WTC11 (cell line): ENCODE measurements around the gene SLC6A18.

Source experiments
- ATF3 ChIP-seq: sonication (generic); formaldehyde crosslinking; conservative IDR thresholded peaks from 2 replicates; pipeline ENCODE4 v1.8.1; 2022; ENCODE audit warnings: mild to moderate bottlenecking, missing genetic modification reagents
- ERG ChIP-seq: fragments of 250-450 bp; sonication (Bioruptor Pico); IDR thresholded peaks from 2 replicates; pipeline ENCODE4 v1.8.0; 2021; ENCODE audit warnings: mild to moderate bottlenecking
- ETV6 ChIP-seq: sonication (generic); formaldehyde crosslinking; IDR thresholded peaks from 2 replicates; pipeline ENCODE4 v1.8.1; 2022; ENCODE audit warnings: mild to moderate bottlenecking, missing genetic modification reagents
- FOXK1 ChIP-seq: sonication (generic); formaldehyde crosslinking; IDR thresholded peaks from 2 replicates; pipeline ENCODE4 v1.8.0; 2022; ENCODE audit warnings: mild to moderate bottlenecking, moderate library complexity, missing genetic modification reagents
- JUN ChIP-seq: sonication (generic); formaldehyde crosslinking; IDR thresholded peaks from 2 replicates; pipeline ENCODE4 v1.8.0; 2023; ENCODE audit warnings: mild to moderate bottlenecking, missing genetic modification reagents
- MYBL2 ChIP-seq: sonication (generic); formaldehyde crosslinking; IDR thresholded peaks from 2 replicates; pipeline ENCODE4 v1.8.1; 2023; ENCODE audit warnings: mild to moderate bottlenecking, moderate library complexity, missing genetic modification reagents
- NFE2L1 ChIP-seq: sonication (generic); formaldehyde crosslinking; IDR thresholded peaks from 2 replicates; pipeline ENCODE4 v1.8.1; 2023; ENCODE audit warnings: missing genetic modification reagents
- SMAD4 ChIP-seq: sonication (generic); formaldehyde crosslinking; IDR thresholded peaks from 2 replicates; pipeline ENCODE4 v1.8.0; 2022; ENCODE audit warnings: mild to moderate bottlenecking, missing genetic modification reagents
- ZNF121 ChIP-seq: sonication (generic); formaldehyde crosslinking; IDR thresholded peaks from 2 replicates; pipeline ENCODE4 v1.8.0; 2023; ENCODE audit warnings: missing genetic modification reagents
- ZNF232 ChIP-seq: sonication (generic); formaldehyde crosslinking; IDR thresholded peaks from 2 replicates; pipeline ENCODE4 v1.8.0; 2022; ENCODE audit warnings: mild to moderate bottlenecking, missing genetic modification reagents
- TF ChIP-seq, protein P1 (sequence below): sonication (generic); formaldehyde crosslinking; IDR thresholded peaks from 2 replicates; pipeline ENCODE4 v1.8.1; 2022; ENCODE audit warnings: low read depth, missing genetic modification reagents, borderline replicate concordance
- TF ChIP-seq, protein P2 (sequence below): sonication (generic); formaldehyde crosslinking; IDR thresholded peaks from 2 replicates; pipeline ENCODE4 v1.8.1; 2022; ENCODE audit warnings: low read depth, mild to moderate bottlenecking, moderate library complexity, missing genetic modification reagents, borderline replicate concordance
- TF ChIP-seq, protein P3 (sequence below): fragments of 200-600 bp; IDR thresholded peaks from 2 replicates; pipeline ENCODE4 v1.8.0; 2022; ENCODE audit warnings: antibody characterized with exemption
- TF ChIP-seq, protein P4 (sequence below): sonication (generic); formaldehyde crosslinking; IDR thresholded peaks from 2 replicates; pipeline ENCODE4 v1.8.0; 2022; ENCODE audit warnings: mild to moderate bottlenecking, missing genetic modification reagents

DNA sequence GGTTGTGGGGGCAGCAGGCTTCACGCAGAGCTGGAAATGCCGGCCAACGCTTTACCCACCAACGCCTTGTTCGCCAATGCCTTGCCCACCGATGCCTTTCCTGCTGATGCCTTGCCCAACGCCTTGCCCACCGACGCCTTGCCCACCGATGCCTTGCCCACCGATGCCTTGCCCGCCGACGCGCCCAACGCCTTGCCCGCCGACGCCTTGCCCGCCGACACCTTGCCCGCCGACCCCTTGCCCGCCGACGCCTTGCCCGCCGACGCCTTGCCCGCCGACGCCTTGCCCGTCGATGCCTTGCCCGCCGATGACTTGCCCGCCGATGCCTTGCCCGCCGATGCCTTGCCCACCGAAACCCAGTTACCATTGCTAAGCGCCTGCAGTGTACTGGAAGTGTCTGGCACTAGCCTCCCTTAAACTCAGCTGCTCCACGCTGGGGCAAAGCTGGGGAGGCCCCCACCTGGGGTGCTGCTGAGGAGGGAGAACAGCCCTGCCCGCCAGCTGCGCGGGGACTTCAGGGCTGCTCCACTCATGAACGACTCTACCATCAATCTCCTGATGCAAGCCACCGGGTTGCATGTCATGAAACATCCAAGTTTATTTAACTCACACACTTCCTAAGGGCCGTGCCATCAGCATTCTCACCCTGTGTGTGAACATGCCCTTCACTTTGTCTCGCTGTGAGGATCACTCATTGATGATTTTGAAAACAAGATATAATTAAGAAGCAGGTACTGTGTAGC lies 1.8 kb downstream of the SLC6A18 start:
- TF ChIP-seq, protein P1, sequence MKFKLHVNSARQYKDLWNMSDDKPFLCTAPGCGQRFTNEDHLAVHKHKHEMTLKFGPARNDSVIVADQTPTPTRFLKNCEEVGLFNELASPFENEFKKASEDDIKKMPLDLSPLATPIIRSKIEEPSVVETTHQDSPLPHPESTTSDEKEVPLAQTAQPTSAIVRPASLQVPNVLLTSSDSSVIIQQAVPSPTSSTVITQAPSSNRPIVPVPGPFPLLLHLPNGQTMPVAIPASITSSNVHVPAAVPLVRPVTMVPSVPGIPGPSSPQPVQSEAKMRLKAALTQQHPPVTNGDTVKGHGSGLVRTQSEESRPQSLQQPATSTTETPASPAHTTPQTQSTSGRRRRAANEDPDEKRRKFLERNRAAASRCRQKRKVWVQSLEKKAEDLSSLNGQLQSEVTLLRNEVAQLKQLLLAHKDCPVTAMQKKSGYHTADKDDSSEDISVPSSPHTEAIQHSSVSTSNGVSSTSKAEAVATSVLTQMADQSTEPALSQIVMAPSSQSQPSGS = no peak
- TF ChIP-seq MYBL2 (CRISPR knock-in tag) (no peak), JUN (CRISPR knock-in tag) (no peak), FOXK1 (CRISPR knock-in tag) (no peak), ERG (CRISPR knock-in tag) (no peak), SMAD4 (CRISPR knock-in tag) (no peak), NFE2L1 (CRISPR knock-in tag) (no peak), ZNF121 (CRISPR knock-in tag) (no peak), ATF3 (CRISPR knock-in tag) (no peak), ETV6 (CRISPR knock-in tag) (no peak), ZNF232 (CRISPR knock-in tag) (no peak)
- TF ChIP-seq, protein P2, sequence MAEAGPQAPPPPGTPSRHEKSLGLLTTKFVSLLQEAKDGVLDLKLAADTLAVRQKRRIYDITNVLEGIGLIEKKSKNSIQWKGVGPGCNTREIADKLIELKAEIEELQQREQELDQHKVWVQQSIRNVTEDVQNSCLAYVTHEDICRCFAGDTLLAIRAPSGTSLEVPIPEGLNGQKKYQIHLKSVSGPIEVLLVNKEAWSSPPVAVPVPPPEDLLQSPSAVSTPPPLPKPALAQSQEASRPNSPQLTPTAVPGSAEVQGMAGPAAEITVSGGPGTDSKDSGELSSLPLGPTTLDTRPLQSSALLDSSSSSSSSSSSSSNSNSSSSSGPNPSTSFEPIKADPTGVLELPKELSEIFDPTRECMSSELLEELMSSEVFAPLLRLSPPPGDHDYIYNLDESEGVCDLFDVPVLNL (CRISPR knock-in tag) = no peak
- TF ChIP-seq, protein P3, sequence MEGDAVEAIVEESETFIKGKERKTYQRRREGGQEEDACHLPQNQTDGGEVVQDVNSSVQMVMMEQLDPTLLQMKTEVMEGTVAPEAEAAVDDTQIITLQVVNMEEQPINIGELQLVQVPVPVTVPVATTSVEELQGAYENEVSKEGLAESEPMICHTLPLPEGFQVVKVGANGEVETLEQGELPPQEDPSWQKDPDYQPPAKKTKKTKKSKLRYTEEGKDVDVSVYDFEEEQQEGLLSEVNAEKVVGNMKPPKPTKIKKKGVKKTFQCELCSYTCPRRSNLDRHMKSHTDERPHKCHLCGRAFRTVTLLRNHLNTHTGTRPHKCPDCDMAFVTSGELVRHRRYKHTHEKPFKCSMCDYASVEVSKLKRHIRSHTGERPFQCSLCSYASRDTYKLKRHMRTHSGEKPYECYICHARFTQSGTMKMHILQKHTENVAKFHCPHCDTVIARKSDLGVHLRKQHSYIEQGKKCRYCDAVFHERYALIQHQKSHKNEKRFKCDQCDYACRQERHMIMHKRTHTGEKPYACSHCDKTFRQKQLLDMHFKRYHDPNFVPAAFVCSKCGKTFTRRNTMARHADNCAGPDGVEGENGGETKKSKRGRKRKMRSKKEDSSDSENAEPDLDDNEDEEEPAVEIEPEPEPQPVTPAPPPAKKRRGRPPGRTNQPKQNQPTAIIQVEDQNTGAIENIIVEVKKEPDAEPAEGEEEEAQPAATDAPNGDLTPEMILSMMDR = no peak
- TF ChIP-seq, protein P4, sequence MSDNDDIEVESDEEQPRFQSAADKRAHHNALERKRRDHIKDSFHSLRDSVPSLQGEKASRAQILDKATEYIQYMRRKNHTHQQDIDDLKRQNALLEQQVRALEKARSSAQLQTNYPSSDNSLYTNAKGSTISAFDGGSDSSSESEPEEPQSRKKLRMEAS (CRISPR knock-in tag) = no peak
